ENCODE data around the gene CERK. TPM values are rescaled to one million over a fixed set of nuclear protein-coding genes. Genes with fewer than 3 reads are reported as not detected.
"Not testable (repeated sequence)": the region's sequence is repeated elsewhere in the genome, so short reads cannot be mapped to it uniquely, and the experiment has no call there.

Gene CERK
- total RNA-seq, 2 experiments from 2014 or later = 41.8 to 47.1 TPM

GRCh38 chr22:46640293-46641055, 97.6 kb downstream of the CERK start:
- ChIA-PET POLR2A (no interaction called here), CTCF (interaction anchor here (0.9 kb wide), 1 partner anchor 77 kb away, joined by 3 read pairs; no protein-coding TSS in a partner anchor)
- H3K4me1 Mint-ChIP-seq = no peaks in the 10 kb centered on the region

GRCh38 chr22:46639843-46640242, 98.2 kb downstream of the CERK start:
- no peak for DNase-seq
- ChIA-PET CTCF (interaction anchor here (0.5 kb wide), 1 partner anchor 29 kb away, joined by 4 read pairs; no protein-coding TSS in a partner anchor), POLR2A (no interaction called here)
- Mint-ChIP-seq H3K9me3 (peaks cover 2% of the 10 kb centered on the region), H3K4me1 (no peaks in the 10 kb centered on the region), H3K27ac (no peak overlapping the region), H3K36me3 (ENCODE audit: low read depth) (peaks cover 2% of the 10 kb centered on the region), H3K4me3 (no peak overlapping the region), H3K27me3 (no peaks in the 10 kb centered on the region)

More at GRCh38 chr22:46640293-46641055, 97.6 kb downstream of the CERK start:
- Mint-ChIP-seq H3K4me3 (no peak overlapping the region), H3K36me3 (ENCODE audit: low read depth) (peaks cover 2% of the 10 kb centered on the region), H3K27me3 (no peaks in the 10 kb centered on the region), H3K9me3 (peaks cover 2% of the 10 kb centered on the region), H3K27ac (no peak overlapping the region)
- no peak for DNase-seq

DNA sequence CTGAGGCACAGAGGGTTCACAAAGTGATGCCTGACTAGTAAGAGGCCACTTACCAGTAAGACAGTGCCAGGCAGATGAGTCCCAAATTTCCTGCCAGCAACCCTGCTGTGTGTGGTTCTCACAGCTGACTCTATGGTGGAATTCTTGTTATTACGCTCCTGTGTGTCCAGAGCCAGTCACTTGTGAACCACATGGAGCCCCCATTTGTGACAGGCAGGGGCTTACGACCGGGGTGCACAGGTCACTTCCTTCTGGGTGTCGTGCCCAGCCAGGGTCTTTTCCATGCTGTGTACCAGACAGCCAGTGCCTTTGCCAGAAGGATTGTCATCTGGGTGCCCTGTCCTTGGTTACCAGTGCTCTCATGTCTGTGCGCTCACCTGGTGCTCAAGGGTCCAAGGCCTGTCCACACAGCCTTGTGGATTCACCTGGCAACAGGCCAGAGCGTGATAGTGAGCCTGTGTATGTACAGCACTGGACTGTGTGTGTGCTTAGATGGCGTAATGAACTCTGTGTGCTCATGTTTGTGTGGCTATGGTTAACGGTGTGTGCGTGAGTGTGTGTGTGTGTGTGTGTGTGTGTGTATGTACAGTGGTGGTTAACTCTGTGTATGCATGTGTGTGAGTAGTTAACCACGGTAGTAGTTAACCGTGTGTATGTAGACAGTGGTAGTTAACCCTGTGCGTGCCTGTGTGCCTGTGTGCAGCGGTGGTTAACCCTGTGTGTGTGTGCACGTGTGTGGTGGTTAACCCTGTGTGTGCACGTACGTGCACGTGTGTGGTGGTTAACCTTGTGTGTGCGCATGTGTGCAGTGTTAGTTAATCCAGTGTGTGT, 99.2 kb downstream of the CERK start:
- H3K27ac Mint-ChIP-seq = no peak overlapping the region
- H3K36me3 Mint-ChIP-seq (ENCODE audit: low read depth) = peaks cover 2% of the 10 kb centered on the region
- no peak overlapping the region for H3K4me3 Mint-ChIP-seq
- peaks cover 2% of the 10 kb centered on the region for H3K9me3 Mint-ChIP-seq
- CTCF ChIA-PET = interaction anchor here (1.5 kb wide), 1 partner anchor 75 kb away, joined by 3 read pairs; no protein-coding TSS in a partner anchor
- H3K4me1 Mint-ChIP-seq = no peaks in the 10 kb centered on the region
- POLR2A ChIA-PET = no interaction called here
- DNase-seq = no peak
- no peaks in the 10 kb centered on the region for H3K27me3 Mint-ChIP-seq

DNA sequence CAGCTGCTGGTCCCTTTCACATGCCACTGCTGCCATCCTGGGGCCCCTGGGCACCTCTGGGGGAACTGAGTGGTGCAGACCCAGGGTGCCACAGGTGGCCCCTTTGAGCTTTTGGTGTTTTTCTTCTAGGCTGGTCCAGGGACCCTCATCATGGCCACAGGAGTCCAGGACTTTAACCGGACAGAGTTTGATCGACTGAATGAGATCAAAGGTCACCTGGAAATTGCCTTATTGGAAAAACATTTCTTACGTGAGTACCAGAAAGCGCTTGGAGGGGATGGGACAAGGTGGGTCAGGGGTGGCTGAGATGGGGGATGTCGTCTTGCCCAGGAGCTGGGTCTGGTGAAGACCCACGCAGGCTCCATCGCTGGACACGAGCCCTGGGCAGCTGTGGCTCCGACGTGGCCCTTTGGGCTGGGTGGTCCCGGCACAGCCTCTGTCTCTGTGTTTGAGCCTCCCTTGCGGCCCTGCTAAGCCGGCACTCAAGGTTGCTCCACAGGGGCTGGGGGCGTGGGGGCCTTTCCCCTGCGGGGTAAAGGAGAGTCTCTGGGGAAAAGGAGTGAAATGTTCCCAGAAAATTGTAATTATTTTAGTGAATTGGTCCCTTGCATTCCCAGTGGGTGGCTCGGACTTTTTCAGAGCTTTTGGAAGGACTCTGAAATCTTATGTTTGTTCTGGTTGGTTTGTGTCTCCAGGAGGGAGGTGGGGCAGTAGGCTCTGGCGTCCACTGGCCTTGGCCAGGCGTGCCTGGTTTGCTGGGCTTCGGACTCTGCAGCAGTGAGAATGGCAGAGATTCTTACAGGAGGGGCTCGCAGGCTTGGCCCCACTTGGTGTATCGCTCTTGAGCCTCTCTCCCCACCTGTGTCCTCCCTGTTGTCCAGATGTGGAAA, 100.1 kb downstream of the CERK start:
- H3K4me3 Mint-ChIP-seq = no peak overlapping the region
- H3K27ac Mint-ChIP-seq = no peak overlapping the region
- no peak for DNase-seq
- H3K36me3 Mint-ChIP-seq (ENCODE audit: low read depth) = no peaks in the 10 kb centered on the region
- no peaks in the 10 kb centered on the region for H3K9me3 Mint-ChIP-seq
- CTCF ChIA-PET = interaction anchor here (1.5 kb wide), 1 partner anchor 74 kb away, joined by 3 read pairs; no protein-coding TSS in a partner anchor
- no peaks in the 10 kb centered on the region for H3K4me1 Mint-ChIP-seq
- POLR2A ChIA-PET = no interaction called here
- H3K27me3 Mint-ChIP-seq = no peaks in the 10 kb centered on the region

- no peaks in the 10 kb centered on the region for H3K36me3 Mint-ChIP-seq (ENCODE audit: low read depth)
- no peaks in the 10 kb centered on the region for H3K27me3 Mint-ChIP-seq
- ChIA-PET CTCF (interaction anchor here (0.9 to 1.2 kb wide), 2 partner anchors 13 to 73 kb away, joined by 3 read pairs; no protein-coding TSS in a partner anchor), POLR2A (no interaction called here)
- DNase-seq = no peak
- no peaks in the 10 kb centered on the region for H3K4me1 Mint-ChIP-seq
- no peak overlapping the region for H3K27ac Mint-ChIP-seq
- no peaks in the 10 kb centered on the region for H3K9me3 Mint-ChIP-seq
- H3K4me3 Mint-ChIP-seq = no peak overlapping the region
Observed at GRCh38 chr22:46636221-46637002, 101.6 kb downstream of the CERK start.

DNA sequence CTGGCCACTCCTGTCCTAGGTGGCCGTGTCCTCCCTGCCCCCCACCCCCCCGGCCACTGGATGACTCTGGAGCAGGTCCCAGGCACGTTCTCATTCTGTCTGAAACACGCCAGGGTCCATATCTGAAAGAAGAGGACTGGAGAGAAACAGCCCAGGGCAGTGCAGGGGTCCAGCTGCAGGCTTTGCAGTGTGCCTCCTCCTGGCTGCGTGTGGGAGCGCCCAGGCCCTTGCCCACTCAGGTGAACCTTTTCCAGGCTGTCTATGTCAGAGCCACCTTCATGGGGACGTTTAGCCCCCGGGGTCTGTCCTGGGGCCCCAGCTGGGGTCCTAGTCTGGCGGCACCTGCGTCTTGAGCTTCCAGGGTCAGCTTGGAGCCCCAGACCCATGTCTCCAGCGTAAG, 102.3 kb downstream of the CERK start:
- POLR2A ChIA-PET = no interaction called here
- Mint-ChIP-seq H3K36me3 (ENCODE audit: low read depth) (no peaks in the 10 kb centered on the region), H3K4me1 (no peaks in the 10 kb centered on the region), H3K9me3 (no peaks in the 10 kb centered on the region), H3K4me3 (no peak overlapping the region), H3K27me3 (no peaks in the 10 kb centered on the region), H3K27ac (no peak overlapping the region)
- DNase-seq = no peak
- CTCF ChIA-PET = interaction anchor here (0.9 to 1.2 kb wide), 2 partner anchors 13 to 72 kb away, joined by 3 read pairs; no protein-coding TSS in a partner anchor

- H3K4me1 Mint-ChIP-seq; H3K36me3 Mint-ChIP-seq (ENCODE audit: low read depth); POLR2A ChIA-PET; H3K27me3 Mint-ChIP-seq; DNase-seq; H3K27ac Mint-ChIP-seq; H3K4me3 Mint-ChIP-seq; H3K9me3 Mint-ChIP-seq: not testable (repeated sequence)
- CTCF ChIA-PET = interaction anchor here (0.7 to 0.9 kb wide), 2 partner anchors 14 to 125 kb away, joined by 3 to 4 read pairs; no protein-coding TSS in a partner anchor
Observed at GRCh38 chr22:46634973-46635685, 102.9 kb downstream of the CERK start.

Other genes starting within 250 kb of the CERK start
- under 1 TPM; 0.20 to 0.23 TPM for gene CELSR1, start 200.6 kb downstream of the CERK start, total RNA-seq
- gene GRAMD4, start 117.9 kb downstream of the CERK start, total RNA-seq = 10 to 100 TPM; 40.8 to 43.2 TPM
- gene TBC1D22A, start 24.4 kb upstream of the CERK start, total RNA-seq = 10 to 100 TPM; 34.1 to 39.2 TPM

Data from activated CD4-positive, alpha-beta T cell treated with anti-CD3 and anti-CD28 coated beads, Interleukin-2, amount 10 ng/mL, durations not matched to agents 7 days and 5 days (primary cell).